OCI-LY1 (cell line): ENCODE results near the gene CDK18.

ENCODE experiments used
- EZH2 ChIP-seq: fragments of 200-600 bp; sonication (generic), shearing (Covaris generic); IDR thresholded peaks from 2 replicates; pipeline ENCODE4 v1.8.0; 2017; ENCODE audit warnings: borderline replicate concordance, mixed run types, mild to moderate bottlenecking, antibody characterized with exemption, low read length, moderate library complexity, mixed read lengths
- TF ChIP-seq, protein P1 (sequence below): fragments of 200-600 bp; sonication (generic), shearing (Covaris generic); IDR thresholded peaks from 2 replicates; pipeline ENCODE4 v1.5.1; 2017; ENCODE audit warnings: mild to moderate bottlenecking, antibody characterized with exemption, low read length, moderate library complexity, mixed read lengths

DNA sequence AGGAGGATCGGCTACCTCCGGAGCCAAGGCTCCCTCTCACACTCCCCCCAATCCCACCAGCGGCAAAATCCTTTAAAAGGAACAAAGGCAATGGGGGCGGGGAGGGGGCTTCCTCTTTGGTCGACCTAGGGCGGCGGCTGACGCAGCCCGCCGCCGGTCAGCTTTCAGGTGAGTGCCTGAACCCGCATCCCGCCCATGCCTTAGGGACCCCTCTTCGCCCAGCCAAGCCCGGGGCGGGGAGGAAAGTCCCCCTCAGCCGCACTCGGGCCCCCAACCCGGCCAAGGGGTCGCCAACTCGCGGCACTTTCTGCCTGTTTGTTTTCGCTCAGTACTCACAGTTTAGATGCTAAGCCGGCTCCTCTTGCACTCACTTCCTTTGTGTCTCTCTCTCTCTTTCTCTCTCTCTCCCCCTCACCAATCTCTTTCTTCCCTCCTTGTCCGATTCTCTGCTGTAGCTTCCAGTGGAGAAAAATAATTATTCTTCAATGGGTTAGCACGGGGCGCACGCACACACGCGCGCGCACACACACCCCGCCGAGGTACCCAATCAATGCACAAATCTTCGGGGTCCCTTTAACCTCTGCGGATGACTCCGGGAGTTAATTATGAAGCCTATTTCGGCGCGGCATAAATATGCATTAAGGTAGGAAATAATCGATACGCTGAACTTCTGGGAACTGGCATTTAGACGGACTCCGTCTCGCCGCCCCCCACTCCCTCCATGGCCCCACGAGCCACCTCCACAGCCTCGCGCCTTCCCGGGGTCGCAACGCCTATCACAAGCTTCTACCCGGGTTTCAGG is 48.7 kb upstream of the CDK18 start, which contains the start of gene BLACAT1:
- TF ChIP-seq, protein P1, sequence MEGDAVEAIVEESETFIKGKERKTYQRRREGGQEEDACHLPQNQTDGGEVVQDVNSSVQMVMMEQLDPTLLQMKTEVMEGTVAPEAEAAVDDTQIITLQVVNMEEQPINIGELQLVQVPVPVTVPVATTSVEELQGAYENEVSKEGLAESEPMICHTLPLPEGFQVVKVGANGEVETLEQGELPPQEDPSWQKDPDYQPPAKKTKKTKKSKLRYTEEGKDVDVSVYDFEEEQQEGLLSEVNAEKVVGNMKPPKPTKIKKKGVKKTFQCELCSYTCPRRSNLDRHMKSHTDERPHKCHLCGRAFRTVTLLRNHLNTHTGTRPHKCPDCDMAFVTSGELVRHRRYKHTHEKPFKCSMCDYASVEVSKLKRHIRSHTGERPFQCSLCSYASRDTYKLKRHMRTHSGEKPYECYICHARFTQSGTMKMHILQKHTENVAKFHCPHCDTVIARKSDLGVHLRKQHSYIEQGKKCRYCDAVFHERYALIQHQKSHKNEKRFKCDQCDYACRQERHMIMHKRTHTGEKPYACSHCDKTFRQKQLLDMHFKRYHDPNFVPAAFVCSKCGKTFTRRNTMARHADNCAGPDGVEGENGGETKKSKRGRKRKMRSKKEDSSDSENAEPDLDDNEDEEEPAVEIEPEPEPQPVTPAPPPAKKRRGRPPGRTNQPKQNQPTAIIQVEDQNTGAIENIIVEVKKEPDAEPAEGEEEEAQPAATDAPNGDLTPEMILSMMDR, result no peak
- TF ChIP-seq EZH2, result no peak
